ENCODE measurements around the gene RNASE11.
A peak's percentile ranks its signal among the peaks of the same experiment; 100 is the strongest.
"Not testable (repeated sequence)": the region's sequence is repeated elsewhere in the genome, so short reads cannot be mapped to it uniquely, and the experiment has no call there.

RNASE11 gene

DNA sequence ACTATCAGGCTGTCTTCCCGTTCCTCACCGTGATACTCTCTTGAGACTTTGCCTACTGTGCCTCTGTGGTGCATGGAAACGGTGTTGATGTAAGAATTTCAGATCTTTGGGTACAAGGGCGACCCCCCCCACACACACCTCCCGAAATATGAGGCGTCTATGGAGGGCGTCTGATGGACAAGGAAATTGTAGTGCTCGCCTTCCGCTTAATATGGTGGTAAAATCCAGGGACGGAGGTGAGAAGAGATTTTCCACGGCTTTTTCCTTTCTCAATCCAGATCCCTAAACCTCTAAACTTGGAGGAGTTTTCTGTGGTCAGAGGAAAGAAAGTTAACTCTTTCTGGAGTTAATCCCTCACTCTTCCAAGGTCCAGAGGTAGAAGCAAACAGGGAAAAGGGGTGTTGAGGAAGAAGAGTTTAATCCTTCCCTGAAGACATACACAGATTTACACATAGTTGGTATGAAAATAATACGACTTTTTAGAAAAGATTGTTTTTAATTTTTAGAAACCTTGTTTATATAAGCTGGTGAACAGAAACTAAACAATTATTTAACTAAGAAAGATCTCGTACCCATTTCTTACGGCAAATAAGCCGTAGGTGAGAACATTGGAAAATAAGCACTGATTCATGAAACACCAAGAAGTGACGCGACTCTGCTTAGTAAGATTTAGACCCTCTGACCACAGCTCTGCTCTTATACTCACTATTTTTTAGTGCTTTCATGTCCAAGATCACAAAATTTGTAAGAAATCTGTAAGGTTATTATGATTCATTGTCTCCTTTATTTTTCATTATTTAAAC, 26.4 kb upstream of the RNASE11 start:
- no peak for DNase-seq (ENCODE audit: low read depth)

DNA sequence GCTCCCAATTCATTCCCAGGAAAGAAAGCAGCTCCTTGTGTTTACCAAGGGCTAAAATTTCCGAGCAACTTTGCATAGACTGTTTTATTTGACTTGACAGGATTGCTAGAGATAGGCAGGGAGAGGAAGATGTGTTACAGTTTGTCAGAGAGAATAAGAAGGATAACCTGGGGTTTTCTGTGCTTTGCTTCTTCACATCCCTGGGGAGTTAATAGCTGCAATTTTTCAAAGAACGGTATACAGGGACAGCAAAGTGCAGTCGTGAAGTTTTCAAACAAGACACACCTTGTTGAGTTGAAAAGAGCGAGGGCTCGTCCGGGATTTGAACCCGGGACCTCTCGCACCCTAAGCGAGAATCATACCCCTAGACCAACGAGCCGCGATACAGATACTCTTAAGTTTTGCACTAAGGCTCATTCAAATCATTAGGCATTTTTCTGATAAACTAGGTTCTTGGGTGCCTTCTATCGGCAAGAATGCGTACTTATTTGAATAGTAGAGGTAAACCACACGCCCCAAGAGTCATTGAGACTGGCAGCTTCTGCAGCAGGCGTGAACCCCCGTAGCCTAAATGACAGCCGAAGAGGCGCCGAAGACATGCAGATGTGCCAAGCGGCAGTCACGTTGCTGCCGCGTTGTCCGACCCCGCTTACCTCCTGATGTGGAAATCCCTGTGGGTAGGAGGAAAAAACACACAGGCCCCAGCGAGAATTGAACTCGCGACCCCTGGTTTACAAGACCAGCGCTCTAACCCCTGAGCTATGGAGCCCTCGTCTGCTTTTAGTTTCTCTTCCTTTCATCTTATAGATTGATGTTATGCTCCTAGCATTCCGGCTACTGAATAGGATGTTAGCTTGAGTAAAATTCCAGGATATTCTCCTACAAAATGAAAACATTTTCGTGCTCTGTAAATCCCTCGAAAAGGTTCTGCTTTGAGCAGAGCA, 25.6 kb upstream of the RNASE11 start:
- DNase-seq (ENCODE audit: low read depth): peak; percentile 88

DNA sequence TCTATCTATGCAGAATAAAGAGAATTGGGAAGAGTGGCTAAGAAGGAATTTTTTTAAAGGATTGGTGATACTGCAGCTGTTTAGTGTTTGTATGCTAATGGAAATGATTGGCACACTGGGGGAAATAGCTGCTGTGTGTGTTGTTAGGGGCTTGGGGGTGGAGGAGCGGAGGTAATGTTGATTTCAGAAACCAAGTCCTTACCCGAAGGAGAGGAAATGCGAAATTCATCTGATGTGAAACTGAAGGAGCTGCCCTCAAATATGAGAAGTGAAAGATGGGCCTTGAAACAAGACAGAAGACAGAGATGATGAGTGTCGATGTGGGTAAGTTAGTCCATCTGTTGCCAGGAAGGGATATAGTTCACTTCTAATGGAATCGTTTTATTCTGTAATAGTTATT, 24.6 kb upstream of the RNASE11 start:
- DNase-seq (ENCODE audit: low read depth): no peak

DNA sequence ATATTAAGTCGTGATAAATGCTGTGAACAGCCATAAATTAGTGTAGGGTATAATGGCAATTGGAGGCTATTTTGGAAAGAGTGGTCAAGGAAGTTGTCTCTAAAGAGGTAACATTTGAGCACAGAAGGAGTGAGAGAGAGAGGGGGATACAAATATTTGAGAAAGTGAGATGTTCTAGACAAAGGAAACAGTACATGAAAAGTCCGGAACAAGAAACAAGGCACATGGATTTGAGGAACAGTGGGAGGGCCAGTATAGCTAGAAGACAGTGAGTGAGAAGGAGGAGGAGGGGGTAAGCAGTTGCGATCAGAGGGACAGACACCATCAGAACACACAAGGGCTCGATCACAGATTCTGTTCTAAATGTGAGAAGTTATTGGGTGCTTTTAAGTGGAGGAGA, 23.5 kb upstream of the RNASE11 start:
- DNase-seq (ENCODE audit: low read depth): no peak

DNA sequence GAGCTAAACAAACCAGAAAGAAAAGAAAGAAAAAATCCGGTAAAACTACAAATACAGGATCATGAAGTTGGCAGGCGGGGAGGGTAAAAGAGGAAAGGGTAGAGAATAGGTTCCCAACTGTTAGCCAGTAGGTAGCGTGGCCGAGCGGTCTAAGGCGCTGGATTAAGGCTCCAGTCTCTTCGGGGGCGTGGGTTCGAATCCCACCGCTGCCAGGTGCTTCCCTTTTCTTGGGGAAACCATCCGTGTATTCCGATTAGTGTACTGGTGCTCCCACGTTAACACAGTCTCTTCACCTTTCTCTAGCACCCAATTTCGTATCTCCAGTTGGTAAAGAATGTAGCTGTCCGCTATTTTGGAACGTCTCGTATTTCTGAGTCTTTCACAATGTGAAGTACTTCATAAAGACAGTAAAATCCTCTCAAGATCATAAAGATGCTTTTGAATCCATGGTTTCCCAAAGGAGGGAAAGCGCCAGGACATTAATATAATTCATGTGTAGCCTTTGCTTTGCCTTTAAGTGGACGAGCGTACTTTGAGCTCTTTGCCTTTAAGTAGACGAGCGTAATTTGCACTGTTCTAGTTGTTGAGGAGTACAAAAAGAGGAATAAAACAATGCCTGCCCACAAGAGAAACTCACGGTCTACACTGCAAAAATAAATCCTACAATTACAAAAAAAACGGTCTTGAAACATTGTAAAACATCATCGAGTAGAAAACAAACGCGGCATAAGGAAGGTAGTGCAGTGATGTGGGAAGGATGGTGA, 22.4 kb upstream of the RNASE11 start:
- DNase-seq (ENCODE audit: low read depth): peak; percentile 27

DNA sequence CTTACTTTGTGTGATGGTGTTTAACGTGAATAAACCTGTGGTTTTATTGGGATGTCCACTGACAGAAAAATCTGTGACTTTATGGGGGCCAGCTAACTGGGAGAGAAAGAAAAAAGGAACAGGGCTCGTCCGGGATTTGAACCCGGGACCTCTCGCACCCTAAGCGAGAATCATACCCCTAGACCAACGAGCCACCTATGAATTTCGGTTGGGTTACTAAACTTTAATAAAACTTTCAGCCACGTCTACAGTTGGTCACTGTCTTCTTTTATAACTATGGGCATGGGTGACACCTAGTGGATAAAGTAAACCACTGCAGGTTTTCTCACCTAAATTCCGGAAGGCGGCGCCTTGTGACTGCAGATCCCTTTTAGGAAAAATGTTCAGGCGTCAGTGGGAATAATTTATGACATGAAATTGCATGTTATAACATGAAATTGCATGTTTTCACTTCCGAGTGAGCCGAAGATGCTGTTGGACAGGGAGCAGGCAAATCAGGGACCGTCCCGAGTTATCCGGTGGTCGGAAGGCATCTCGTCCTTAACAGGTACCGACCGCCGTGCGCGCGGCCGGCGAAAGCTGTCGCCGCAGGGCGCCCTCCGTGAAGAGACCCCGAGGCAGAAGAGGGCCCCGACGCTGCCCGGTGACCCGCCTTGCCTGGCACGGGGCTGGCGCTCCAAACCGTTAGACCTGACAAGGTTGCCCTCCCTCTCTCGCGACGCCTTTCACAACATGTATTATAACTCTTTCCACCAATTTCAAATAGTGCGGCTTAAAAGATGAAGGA, 21.6 kb upstream of the RNASE11 start:
- peak; percentile 78 for DNase-seq (ENCODE audit: low read depth)

DNA sequence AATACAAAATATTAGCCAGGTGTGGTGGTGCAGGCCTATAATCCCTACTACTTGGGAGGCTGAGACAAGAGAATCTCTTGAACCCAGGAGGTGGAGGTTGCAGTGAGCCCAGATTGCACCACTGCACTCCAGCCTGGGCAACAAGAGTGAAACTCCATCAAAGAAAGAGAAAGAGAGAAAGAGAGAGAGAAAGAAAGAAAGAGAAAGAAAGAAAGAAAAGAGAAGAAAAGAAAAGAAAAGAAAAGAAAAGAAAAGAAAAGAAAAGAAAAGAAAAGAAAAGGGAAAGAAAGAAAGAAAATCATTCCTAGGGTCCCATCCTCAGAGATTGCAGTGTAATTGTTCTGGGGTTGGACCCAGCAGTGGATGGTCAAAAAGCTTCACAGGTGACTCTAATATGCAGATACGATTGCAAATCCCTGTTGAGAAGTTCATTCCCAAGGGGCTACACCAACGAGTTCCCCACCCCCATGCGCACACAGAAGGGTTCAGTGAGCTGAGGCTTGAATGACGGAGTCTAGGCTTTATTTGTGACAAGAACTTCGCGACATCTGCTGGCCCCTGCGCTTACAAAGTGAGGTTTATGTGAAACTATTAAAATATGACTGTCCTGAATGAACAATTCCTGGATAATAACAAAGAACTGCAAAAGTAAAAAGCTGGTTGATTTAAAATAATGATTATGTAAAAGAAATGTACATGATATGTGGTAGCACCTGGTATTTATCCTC, 20.7 kb upstream of the RNASE11 start:
- DNase-seq (ENCODE audit: low read depth): no peak

DNA sequence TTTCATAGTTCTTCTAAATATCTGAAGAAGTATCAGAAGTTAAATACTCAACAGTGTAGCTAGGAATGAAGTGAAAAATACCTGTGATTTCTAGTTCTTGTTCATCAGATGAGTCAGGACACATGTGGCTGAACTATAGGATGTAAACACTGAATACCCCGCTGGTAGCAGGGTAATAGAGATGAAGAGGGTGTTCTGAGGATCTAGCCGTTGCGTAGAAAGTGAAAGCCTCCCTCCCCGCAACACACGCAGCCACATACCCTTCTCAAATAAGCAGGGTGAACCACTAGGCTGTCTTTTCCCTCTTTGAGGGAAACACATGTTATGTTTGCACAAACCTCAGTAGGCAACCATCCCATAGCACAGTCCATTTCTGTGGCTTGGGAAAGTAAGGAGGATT, 19.8 kb upstream of the RNASE11 start:
- no peak for DNase-seq (ENCODE audit: low read depth)

DNA sequence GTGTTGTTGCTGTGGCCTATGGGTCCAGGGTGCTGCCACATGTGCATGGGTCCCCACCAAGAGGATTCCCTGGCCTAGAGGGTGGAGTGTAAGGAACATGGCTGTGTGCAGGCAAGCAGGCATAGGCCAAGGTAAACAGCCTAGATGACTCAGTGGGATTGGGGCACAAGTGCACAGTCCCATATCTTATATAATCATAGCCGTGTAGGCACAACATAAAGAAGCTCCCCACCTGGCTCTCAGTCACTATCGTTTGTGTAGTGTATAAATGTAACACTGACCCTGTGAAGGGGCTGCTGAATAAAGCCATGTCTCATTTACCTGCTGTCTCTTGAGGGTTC, 19.1 kb upstream of the RNASE11 start:
- DNase-seq (ENCODE audit: low read depth): no peak

DNA sequence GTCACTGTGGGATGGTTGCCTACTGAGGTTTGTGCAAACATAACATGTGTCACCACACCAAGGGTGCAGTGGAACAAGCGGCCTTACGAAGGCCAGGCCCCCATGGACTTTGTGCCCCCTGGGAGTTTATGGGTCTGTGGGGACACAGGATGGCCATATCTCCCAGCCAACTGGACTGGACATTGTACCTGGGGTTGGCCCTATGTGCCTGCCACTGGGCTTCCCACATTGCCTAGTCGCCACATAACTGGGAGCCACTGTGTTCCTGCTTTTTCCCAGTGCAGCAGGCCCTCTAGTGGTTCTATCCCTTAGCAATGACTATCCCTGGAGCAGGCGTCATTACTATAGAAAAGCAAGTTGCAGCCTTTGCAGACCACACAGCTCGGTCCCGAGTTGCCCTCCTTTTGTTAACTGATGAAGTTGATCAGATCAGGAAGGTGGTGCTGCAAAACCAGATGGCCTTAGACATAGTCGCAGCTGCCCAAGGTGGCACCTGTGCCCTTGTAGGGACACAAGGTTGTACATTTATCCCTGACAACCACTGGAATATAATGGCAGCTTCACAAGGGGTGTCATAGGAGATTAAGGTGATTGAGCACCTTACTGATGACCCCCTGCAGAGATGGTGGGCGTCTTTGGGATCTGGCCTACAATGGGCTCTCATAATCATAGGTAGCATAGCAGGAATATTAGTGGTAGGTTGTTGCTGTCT, 18.5 kb upstream of the RNASE11 start:
- no peak for DNase-seq (ENCODE audit: low read depth)

DNA sequence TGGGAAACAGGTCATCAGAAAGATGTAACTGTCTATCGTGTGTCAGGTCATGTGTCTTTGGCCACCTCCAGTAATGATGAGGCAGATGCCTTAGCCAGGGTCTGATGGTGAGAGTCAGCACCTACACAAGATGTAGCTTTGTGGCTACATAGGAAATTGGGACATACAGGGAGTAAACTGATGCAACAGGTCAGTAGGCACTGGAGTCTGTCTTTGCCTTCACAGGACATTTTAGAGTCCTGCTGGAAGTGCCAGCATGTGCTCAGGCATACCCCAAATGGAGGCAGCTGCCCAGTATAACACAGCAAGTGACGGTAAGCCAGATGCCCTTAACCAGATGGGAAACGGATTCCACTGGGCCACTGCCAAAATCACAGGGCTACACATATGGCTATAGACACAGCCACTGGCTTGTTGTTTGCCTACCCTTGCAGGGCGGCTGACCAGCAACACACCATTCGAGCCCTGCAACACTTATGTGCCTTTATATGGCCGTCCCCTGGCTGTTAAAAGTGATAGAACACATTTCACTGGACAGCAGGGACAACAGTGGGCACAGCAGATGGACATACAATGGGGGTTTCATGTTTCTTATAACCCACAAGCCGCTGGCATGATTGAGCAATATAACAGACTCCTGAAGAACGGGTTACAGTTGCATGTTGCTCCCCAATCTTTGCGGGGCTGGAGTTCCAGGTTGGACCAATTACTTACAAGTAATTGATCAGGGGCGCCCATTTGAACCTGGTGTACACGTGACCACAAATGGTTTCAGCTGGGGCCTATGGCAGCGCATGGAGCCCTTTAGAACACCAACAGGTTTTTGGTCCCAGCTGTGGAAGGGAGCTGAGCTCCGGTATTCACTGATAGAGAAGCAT, 16.3 kb upstream of the RNASE11 start:
- no peak for DNase-seq (ENCODE audit: low read depth)

DNA sequence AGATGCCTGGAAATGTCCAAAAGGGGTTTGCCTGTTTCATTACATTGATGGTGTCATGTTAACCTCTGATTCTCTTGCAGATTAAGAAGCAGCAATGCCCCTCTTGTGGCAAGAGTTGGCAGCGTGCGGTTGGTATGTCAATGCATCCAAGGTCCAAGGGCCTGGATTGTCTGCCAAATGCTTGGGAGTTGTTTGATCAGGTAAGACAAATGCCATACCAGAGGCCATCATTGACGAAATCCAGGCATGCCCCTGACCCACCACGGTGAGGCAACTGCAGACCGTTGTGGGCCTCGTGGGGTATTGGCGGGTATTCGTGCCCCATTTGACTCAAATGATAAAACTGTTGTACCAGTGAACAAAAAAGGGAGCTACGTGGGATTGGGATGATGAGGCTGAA, 14.8 kb upstream of the RNASE11 start:
- DNase-seq (ENCODE audit: low read depth): no peak

DNA sequence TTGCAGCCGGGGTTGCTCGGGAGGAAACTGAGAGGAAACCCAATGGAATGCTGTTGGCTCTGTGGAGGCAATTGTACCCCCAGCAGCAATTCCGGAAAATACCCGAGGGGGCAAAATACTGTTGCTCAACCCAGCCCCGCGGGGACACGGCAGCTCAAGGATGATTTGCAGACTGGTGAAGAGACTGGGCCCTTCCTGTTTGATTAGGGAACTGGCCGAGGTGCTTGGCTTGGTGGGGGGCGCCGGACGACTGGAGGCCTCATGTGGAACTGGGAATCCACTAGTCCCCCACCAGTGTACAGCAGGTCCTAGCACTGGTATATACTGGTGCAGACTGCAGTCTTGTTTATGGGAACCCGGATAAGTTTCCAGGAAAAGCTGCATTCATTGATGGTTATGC, 13.7 kb upstream of the RNASE11 start:
- DNase-seq (ENCODE audit: low read depth): no peak

DNA sequence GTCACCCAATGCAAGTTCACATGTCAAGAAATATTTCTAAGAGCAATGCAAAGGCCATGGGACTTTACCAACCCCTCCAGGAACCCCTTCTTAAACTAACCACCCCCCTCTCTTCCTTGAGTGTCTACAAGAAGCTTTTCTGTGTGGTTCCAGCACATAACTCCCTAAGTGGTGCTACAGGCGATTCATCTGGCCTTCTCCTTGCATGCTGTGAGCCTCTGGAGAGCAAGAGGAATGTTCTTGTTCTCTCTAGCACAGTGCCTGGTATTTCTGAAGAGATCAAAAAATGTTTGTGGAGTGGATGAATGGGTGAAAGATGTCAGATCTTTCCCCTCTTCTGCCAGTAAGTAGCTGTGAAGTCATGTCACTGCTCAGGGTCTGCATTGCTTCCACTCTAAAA, 9.3 kb upstream of the RNASE11 start:
- no peak for DNase-seq (ENCODE audit: low read depth)

DNA sequence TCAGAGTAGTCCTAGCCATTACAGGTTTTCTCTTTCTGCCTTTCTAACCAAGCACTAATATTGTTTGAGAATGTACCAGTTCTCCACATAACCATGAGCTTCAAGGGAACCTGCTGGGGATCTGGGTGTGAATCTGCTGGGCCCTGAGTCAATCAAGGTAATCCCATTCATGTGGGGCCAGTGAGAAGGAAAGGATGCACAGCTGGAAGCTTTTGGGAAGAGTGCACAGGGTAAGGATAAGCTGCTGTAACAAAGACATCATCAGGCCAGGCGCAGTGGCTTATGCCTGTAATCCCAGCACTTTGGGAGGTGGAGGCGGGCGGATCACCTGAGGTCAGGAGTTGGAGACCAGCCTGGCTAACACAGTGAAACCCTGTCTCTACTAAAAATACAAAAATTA, 7.9 kb upstream of the RNASE11 start:
- DNase-seq (ENCODE audit: low read depth): not testable (repeated sequence)

DNA sequence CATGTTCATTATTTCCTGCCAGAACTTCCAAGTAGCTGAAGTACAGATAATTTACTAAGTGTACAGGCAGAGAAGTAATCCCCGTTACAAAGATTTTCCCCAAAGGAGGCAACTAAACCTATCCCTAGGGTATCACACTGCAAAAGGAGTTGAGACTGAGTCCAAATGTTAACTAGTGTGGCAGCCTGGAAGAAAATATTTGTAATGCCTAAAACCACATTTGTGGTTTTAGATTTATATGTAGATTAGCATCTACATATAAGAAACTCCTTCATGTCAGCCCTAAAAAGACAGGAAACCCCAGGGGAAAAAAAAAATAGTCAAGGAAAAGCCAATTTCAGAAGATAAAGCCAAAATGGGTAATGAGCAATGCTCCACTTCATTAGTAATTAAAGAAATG, 4.8 kb upstream of the RNASE11 start:
- DNase-seq (ENCODE audit: low read depth): no peak

DNA sequence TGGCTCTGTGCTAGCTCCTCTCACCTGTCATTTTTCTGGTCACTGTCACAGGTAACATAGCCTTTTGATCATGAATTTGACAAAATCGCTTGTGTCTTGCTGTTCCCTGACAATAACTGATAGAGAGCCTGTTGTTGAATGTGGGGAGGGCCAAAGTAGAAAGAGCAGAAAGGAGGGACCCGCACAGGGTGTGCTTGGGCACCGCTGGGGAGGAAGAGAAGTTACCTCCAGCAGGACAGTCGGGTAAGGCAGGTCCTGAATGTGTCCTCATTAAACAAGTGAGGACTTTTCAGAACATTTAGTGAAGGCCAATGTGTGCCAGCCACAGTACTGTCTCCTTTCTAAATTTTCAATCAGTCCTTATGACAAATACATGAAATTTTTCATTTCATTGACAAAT, 3.4 kb upstream of the RNASE11 start, which contains the start of gene RNASE12:
Gene RNASE12, minus strand, starts transcription at position 142 of the 400 bp plus-strand sequence. CDS start 653 bp downstream, outside the sequence.
- DNase-seq (ENCODE audit: low read depth): no peak

DNA sequence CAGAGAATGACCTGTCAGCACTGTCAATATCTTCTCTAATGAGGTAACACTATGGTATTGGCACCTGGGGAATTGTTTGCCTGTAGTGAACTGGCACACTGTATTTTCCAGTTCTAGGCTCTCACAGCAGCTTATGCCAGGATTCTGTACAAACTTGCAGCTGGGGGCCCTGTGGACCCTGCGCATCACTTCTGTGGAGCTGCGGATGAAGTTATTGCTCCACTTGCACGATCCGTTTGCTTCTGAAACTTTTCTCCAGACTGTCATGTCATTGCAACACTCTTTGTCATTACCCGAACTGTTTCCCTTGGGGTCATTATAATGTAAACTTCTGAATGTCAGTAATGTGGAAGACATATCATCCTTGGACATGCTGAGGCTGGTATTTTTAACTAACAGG, 3.9 kb downstream of the RNASE11 start:
- no peak for DNase-seq (ENCODE audit: low read depth)

DNA sequence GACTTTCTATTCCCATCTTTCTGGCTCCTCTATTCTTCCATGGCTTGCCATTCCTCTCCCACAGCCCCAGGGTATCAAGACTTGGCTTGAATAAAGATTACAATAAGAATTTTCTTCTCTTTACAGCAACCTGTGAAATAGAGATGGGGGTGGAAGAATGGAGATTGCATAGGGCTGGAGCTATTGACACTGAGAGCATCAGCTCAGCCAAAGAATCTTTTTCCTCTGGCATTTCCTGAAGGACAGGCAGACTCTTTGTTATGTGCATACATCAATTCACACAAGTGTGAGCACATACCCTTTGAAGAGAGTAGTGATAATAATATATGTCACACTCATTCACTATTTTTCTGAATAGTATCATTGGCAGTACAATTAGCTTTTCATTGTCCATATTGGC, 4.7 kb downstream of the RNASE11 start:
- no peak for DNase-seq (ENCODE audit: low read depth)

All from stromal cell of bone marrow (primary cell).